Measurements from ENCODE around the gene LMOD1. TPM values are rescaled to one million over a fixed set of nuclear protein-coding genes. Genes with fewer than 3 reads are reported as not detected.
"Not testable (repeated sequence)": the region's sequence is repeated elsewhere in the genome, so short reads cannot be mapped to it uniquely, and the experiment has no call there.

Gene LMOD1
- total RNA-seq, 1 donor from 2014 or later = 9.6 TPM

DNA sequence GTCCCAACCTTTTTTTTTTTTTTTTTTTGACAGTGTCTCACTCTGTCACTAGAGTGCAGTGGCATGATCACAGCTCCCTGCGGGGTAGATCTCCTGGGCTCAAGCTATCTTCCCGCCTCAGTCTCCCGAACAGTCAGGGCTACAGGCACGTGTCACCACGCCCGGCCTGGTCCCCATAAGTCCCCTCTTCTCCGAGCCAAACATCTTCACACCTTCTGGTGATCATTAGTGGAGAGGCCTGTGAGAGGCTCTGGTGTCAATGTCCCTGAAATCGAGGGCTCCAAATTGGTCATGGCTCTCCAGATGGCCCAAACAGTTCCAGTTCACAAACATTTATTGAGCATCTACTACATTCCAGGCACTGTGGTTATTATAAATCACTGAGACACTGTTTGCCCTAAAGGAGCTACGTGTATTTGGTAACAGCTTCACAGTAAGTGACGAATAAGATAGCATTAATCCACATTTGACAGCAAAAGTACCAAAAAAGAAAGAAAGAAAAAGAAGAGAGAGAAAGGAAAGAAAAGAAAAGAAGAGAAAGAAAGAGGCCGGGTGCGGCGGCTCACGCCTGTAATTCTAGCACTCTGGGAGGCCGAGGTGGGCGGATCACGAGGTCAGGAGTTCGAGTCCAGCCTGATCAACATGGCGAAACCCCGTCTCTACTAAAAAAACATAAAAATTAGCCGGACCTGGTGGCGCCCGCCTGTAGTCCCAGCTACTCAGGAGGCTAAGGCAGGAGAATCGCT lies 8.1 kb upstream of the LMOD1 start:
- intact Hi-C loops (cut with DNase I) = loop anchor here (5.0 kb wide), 1 partner anchor 127 kb away; the partner anchor contains the start of gene IPO9
- DNase-seq (ENCODE audit: low spot score) = no peak

DNA sequence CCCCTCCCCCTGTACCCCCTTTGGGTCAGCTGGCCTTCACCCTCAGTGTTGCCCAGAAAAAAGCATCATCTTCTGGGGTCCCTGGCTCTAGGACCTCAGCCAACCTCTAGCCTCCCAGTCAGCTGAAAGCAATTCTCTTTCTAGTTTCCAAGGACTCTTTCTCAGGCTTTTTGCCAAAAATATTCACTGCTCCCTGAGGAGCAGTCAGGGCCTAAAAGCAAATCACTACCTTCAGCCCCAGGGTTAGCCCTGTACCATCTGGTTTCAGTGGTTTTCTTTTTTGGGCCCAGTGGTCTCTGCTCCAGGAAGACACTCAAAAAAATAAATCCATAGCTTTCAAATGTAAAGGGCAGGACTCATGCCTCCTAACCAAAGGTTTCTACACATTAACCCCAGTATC lies 3.1 kb upstream of the LMOD1 start:
- DNase-seq (ENCODE audit: low spot score) = no peak

DNA sequence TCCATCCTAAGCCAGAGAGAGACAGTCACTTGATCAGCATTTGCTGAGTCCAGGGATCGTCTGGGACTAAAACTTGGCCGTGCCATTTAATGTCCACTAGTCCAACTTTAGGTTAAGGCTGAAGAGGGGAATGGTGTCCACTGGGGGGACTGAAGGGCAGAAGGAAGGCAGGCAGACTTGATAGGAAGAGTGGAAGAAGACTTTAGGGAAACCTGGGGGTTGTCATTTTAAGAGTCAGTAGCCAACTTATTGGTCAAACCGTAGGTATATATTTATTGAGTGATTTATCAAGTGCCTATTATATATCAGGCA lies 1.3 kb upstream of the LMOD1 start:
- intact Hi-C loops (cut with DNase I) = no loop called here
- DNase-seq (ENCODE audit: low spot score) = no peak

More for the DNA sequence above, 3.1 kb upstream of the LMOD1 start:
- intact Hi-C loops (cut with DNase I) = no loop called here

GRCh38 chr1:201945863-201946223 lies 505 bp downstream of the LMOD1 start:
- intact Hi-C loops (cut with DNase I) = no loop called here
- DNase-seq (ENCODE audit: low spot score) = no peak

DNA sequence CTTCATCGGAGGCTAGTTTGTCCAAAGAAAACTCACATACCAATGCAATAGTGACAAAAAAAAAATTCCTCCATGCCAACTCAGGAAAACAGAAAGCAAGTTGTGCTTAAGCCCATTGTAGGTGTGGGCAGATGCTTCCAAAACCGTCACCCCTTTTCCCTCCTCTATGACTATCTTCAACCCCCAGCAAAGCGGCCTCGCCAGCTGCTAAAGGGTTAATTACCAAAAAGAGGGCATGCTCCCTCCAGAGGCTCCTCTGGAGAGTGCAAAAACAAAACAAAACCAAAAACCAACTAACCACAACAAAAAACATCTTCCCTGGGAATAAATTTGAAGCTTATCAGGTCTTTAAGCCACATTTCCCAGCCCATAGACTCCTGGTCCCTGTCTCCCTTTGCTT lies 1.2 kb downstream of the LMOD1 start:
- intact Hi-C loops (cut with DNase I) = no loop called here
- DNase-seq (ENCODE audit: low spot score) = no peak

DNA sequence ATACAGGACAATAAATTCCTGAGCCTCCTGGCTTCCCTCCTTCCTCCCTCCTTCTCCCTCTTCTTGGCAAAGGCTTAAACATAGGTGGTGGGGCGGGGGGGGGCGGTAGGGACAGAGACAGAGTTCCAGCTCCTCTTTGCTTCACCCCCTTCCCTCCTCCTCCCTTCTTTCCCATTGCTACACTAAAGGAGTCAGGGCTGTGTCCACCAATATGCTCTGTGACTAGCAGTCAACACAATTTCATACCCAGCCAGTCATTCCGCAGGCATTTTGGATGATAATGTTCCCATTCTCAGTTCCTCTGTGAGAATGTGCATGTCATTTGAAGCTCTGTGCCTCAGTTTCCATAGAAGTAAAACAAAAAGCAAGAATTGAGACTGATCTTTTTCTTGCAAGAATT lies 1.7 kb downstream of the LMOD1 start:
- intact Hi-C loops (cut with DNase I) = loop anchor here (5.0 kb wide), 1 partner anchor 37 kb away; no protein-coding TSS in a partner anchor
- no peak for DNase-seq (ENCODE audit: low spot score)

GRCh38 chr1:201944002-201944401 lies 2.3 kb downstream of the LMOD1 start:
- intact Hi-C loops (cut with DNase I) = loop anchor here (5.0 kb wide), 1 partner anchor 37 kb away; no protein-coding TSS in a partner anchor

GRCh38 chr1:201942129-201942495 lies 4.2 kb downstream of the LMOD1 start:
- DNase-seq (ENCODE audit: low spot score) = no peak
- intact Hi-C loops (cut with DNase I) = loop anchor here (5.0 kb wide), 1 partner anchor 35 kb away; no protein-coding TSS in a partner anchor

More at GRCh38 chr1:201944002-201944401, 2.3 kb downstream of the LMOD1 start:
- no peak for DNase-seq (ENCODE audit: low spot score)

- intact Hi-C loops (cut with DNase I) = loop anchor here (5.0 kb wide), 1 partner anchor 34 kb away; no protein-coding TSS in a partner anchor
- no peak for DNase-seq (ENCODE audit: low spot score)
Measured at GRCh38 chr1:201941420-201942128, 4.8 kb downstream of the LMOD1 start.

DNA sequence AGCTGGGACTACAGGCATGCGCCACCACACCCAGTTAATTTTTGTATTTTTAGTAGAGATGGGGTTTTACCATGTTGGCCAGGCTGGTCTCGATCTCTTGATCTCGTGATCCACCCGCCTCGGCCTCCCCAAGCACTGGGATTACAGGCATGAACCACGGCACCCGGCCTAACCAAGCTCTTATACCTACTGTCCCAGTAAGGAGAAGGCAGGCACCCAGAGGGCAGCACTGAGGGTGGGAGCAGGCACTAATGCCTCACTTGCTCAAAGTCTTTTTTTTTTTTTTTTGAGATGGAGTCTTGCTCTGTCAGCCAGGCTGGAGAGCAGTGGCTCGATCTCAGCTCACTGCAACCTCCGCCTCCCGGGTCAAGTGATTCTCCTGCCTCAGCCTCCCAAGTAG lies 6.0 kb downstream of the LMOD1 start:
- intact Hi-C loops (cut with DNase I) = loop anchor here (5.0 kb wide), 1 partner anchor 33 kb away; no protein-coding TSS in a partner anchor
- not testable (repeated sequence) for DNase-seq (ENCODE audit: low spot score)

GRCh38 chr1:201939574-201939973 lies 6.8 kb downstream of the LMOD1 start:
- intact Hi-C loops (cut with DNase I) = no loop called here
- DNase-seq (ENCODE audit: low spot score) = no peak

DNA sequence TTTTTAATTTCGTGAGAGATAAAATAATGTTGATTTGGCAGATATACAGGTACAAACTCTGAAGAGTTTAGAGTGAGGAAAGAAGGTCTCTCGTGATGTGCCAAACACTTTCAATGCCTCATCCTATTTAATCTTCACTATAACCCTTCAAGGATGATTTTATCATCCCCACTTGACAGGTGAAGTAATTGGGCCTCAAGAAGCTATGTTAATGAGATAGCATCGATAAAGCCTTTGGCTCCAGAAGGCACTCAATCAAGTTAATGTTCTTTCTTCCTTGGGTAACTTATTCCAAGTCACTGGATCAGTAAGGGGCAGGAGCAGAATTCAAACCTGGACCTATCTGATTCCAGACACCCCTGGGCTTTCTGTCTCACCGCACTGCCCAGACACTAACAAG lies 7.2 kb downstream of the LMOD1 start:
- intact Hi-C loops (cut with DNase I) = no loop called here
- no peak for DNase-seq (ENCODE audit: low spot score)

DNA sequence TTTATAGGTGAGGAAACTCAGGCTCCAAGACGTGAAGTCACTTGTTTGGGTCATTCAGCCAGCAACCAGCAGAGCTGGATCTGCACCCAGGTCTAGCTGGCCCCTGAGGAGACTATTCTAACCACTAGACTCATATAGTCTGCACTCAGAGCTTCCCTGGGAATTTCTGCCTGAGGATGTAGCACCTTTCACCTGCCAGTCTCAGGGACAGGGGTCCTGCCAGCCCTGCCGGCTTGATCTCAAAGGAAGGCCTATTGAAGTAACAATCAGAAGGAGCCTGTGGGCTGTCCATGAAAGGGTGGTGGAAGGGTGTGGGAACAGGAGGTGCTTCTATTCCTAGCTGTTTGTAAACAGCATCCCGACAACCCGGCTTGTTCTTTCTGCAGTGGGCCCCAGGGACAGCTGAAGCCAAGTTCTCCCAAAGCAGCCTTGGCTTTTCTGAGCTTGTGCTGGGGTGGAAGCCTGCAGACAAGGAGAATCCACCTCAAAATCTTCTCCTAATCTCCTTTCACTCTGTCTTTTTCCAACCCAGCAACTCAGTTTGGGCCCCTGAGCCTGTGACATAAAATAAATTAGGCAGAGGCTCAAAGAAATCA lies 7.8 kb downstream of the LMOD1 start:
- intact Hi-C loops (cut with DNase I) = no loop called here
- DNase-seq (ENCODE audit: low spot score) = no peak

- DNase-seq (ENCODE audit: low spot score) = no peak
- intact Hi-C loops (cut with DNase I) = no loop called here
Measured at GRCh38 chr1:201937624-201938213, 8.6 kb downstream of the LMOD1 start.

DNA sequence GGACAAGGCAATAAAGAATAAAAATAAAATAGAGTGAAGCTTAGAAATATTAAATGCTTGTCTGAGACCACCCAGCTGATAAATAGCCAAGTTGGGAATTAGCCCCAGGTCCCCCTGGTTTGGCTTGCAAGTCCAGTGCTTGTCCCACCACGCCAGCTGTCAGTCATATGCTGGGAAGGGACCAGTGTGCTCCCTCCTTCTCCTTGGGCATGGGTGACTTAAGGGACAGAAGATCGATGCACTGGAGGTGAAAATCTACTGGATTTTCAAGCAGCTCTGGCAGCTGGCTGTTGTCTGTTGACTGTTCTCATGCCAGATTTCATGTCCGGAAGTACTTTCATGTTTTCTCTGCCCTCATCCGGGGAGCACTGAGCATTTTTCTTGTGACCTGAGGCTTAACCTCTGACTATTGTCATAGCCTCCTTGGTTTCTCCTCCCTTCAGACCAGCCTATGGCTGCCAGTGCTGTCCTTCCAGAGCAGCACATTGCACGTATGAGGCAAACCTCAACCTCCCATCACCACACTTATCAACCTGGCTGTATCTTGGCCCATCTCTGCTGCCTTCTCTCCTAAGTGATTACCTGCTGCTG lies 12.4 kb downstream of the LMOD1 start:
- no peak for DNase-seq (ENCODE audit: low spot score)
- intact Hi-C loops (cut with DNase I) = no loop called here

DNA sequence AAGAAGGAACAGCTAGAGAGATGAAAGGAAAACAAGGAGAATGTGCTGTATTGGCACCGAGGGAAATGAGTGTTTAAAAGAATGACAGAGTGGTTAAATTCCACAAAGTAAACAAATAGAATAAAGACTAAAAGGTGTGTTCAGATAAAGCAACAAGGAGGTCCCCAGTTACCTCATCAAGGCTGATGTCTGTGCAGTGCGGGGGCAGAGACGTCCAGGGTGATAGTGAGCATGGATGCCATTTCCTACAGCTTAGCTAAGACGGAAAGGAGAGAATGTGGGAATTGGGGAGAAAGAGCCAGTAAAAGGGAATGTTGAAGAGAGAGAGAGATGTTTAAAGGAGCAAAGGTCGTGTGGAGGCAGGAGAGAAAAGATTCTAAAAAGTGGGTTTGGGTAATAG lies 15.5 kb downstream of the LMOD1 start:
- intact Hi-C loops (cut with DNase I) = no loop called here
- DNase-seq (ENCODE audit: low spot score) = no peak

- intact Hi-C loops (cut with DNase I) = no loop called here
- DNase-seq (ENCODE audit: low spot score) = no peak
Measured at GRCh38 chr1:201930137-201930536, 16.2 kb downstream of the LMOD1 start.

DNA sequence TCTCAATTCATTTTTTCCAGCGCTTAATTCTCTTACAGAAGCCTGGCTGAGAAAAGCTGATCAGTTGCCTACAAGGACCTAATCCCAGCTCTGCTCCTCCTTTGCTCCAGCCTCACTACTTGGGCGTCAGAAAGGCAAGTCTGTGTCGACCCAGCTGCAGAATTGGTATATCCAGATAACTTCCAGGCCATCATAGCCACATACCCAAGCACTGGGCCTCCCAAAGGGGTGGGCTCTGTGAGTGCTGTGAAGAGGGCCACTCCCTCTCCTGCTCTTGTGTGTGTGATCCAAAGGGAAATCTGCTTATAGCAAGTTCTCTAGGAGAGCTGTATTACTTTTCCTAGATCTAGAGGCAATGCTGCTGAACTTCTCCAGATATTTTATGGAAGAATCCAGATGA lies 18.1 kb downstream of the LMOD1 start:
- intact Hi-C loops (cut with DNase I) = no loop called here
- no peak for DNase-seq (ENCODE audit: low spot score)

DNA sequence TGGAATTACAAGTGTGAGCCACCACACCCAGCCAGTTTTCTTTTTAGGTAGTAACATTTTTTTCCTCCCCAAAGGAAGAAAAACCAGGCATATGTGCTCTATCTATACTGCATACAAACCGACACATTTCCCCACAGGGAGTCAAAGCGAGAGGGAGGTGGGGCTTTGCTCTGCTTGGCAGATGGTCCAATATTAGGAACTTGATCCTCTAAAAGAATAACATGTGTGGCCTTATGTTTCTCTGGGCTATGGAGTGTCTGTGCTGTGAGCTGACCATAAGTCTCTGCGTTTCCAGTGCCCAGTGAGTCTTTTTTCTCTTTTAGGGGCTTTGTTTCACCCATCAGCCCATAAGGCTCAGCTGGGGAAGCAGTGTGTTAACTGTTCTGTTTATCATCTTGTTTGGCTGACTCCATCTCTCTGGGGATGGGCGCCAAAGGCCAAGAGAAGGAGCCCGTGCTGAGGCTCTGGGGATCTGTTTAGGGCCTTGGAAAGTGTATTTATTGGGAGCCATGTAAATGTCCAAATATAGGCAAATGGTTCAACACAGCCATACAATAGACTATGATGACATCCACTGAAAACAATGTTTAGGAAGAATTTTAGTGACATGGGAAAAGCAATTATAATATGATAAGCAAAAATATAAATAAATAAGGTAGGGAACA lies 20.2 kb downstream of the LMOD1 start:
- intact Hi-C loops (cut with DNase I) = no loop called here

GRCh38 chr1:201925301-201925567 lies 21.1 kb downstream of the LMOD1 start:
- DNase-seq (ENCODE audit: low spot score) = no peak
- intact Hi-C loops (cut with DNase I) = no loop called here

More for the DNA sequence above, 20.2 kb downstream of the LMOD1 start:
- DNase-seq (ENCODE audit: low spot score) = no peak

Measured in cardiac septum (tissue), 1 donor.